OCI-M2 (cell line): Measurements from ENCODE around the gene RFPL1.
"Not testable (repeated sequence)": the region's sequence is repeated elsewhere in the genome, so short reads cannot be mapped to it uniquely, and the experiment has no call there.

Experiments used
- DNase-seq: peaks from one replicate; lab custom pipeline; 2025; ENCODE audit not compliant: unreplicated experiment; lab: John Stamatoyannopoulos, UW

RFPL1 gene

GRCh38 chr22:29478326-29479276 is 40.2 kb downstream of the RFPL1 start:
- DNase-seq: no peak

- no peak for DNase-seq
Measured at GRCh38 chr22:29479417-29480261, 41.3 kb downstream of the RFPL1 start, which contains the start of gene NEFH. NEFH (plus strand) TSS chr22:29480218; CDS start chr22:29480263, 45 bp downstream.

GRCh38 chr22:29480262-29480511 is 41.8 kb downstream of the RFPL1 start:
- no peak for DNase-seq

GRCh38 chr22:29480512-29481264 is 42.3 kb downstream of the RFPL1 start:
- peak; percentile 44 for DNase-seq

GRCh38 chr22:29481265-29482000 is 43.0 kb downstream of the RFPL1 start:
- DNase-seq: no peak

GRCh38 chr22:29482253-29482652 is 43.9 kb downstream of the RFPL1 start:
- DNase-seq: no peak

- no peak for DNase-seq
Measured at GRCh38 chr22:29482726-29483125, 44.3 kb downstream of the RFPL1 start.

- DNase-seq: no peak
Measured at GRCh38 chr22:29483254-29483653, 44.9 kb downstream of the RFPL1 start.

GRCh38 chr22:29484642-29485041 is 46.3 kb downstream of the RFPL1 start:
- no peak for DNase-seq

GRCh38 chr22:29485448-29485847 is 47.1 kb downstream of the RFPL1 start:
- no peak for DNase-seq

GRCh38 chr22:29487426-29487986 is 49.1 kb downstream of the RFPL1 start:
- no peak for DNase-seq

GRCh38 chr22:29489127-29489780 is 50.9 kb downstream of the RFPL1 start:
- not testable (repeated sequence) for DNase-seq

- no peak for DNase-seq
Measured at GRCh38 chr22:29491012-29491411, 52.6 kb downstream of the RFPL1 start.
